ENCODE results near the gene GLIS2. TPM values are rescaled to one million over a fixed set of nuclear protein-coding genes. Genes with fewer than 3 reads are reported as not detected.

GLIS2 gene
- total RNA-seq = 0.99 and 1.8 TPM in 2 replicates

DNA sequence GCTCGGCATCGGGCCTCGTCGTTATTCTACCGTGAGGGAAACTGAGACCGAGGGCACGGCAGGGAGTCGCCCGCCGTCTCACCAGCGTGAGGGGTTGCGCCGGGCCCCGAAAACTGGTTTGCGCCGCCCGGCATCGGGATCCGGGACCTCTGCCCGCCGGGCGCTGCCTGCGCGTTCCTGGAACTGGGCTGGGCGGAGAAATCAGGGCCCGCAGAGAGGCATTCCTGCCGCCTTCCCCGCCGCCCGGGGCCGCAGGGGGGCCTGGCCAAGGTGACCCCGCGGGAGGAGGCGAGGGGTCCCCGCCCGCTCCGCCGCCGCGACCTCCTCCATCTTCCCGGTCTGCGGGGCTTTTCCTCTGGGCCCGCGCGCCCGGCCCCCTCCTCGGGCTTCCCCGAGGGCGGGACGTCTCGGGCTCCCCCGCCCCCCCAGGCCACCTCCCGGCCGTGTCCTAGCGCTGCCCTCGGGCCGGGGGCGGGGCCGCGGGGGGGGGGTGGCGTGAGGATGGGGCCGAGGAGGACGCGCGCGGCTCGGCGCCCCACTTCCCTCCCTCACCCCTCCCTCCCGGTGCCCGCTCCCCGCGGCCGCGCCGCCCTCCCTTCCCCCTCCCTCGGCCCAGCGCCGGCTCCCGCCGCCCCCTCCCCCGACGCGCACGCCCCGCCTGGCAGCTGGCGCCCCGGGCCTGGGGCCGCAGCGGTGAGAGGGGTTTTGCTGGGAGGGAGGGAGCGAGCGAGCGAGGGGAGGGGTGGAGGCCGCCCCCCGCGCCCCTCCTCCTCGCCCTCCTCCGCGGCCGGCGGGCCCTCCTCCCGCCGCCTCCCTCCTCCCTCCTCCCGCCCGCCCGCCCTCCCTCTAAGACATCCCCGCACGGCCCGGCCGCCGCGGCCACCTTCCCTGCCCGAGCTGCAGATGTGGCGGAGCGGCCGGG lies at the start of gene GLIS2:
GLIS2 (plus strand) TSS at position 882 of the 922 bp plus-strand sequence. CDS start 16,214 bp downstream, outside the sequence.

DNA sequence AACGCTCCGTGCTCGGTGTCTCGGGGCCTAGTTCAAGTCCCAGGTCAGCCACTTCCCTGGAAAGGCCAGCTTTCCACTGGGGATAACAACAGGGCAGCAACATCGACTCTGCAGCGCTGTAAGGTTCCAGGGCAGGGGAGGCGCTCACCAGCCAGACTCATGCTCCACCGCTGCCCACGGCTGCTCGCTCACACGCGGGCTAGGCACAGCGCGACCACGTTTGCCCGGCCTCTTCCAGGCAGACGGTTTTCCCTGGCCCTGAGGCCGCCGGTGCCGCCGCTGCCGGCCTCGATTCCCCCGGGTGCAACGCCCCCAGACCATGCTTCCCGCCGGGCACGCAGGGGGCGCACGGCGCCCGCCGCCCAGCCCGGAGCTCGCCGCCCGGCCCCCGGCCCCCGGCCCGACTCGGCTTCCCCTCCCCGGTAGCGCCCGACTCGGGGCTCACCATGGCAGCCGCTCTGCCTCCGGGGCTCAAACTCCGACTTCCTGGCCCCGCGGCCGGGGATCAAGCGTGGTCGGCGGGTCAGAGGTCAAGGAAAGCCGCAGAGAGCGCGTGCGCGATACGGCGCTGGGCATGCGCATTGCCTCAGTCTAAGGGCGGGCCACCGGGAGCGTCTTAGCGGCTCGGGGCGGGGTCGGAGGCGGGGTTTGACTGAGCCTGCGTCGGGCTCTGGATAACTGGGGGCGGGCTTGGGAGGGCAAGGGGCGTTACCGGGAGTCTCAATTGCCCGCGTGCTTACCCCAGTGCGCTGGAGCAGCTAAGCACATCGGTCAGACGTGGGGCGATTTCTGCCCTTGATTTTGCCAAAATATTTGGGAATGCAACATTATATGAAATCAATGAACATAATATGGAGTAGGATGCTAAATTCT lies 35.2 kb downstream of the GLIS2 start, which contains the start of gene PAM16:
PAM16 (minus strand) TSS at position 535 of the 873 bp plus-strand sequence; CDS start at position 448, 87 bp downstream.

DNA sequence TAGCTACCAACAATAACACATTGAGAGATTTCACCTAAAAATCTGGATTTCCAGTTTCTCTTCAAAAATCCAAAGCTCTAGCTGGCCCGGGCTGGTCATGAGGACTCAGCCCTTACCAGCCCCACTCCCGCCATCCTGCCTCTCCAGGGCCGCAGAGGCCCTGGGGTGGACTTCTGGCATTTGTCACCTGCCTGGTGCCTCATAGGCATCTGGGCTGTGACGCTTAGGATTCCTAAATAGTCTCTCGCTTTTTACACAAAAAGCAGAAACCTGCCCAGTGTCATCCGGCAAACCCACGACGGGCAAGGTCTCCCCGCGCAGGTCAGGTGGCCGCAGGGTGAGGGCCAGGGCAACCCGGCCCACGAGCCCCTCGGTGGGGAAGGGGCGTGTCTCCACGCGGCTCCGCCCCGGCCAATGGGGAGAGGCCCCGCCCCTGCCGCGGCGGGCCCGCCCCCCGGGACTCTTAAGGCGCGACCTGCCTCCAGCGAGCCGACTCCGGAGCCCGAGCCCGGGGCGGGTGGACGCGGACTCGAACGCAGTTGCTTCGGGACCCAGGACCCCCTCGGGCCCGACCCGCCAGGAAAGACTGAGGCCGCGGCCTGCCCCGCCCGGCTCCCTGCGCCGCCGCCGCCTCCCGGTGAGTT lies 55.6 kb downstream of the GLIS2 start, which contains the start of gene VASN:
VASN (plus strand) TSS at position 492 of the 644 bp plus-strand sequence. CDS start 9,030 bp downstream, outside the sequence.

Other genes with a start within 250 kb of the GLIS2 start
- 4.9 and 10.0 TPM in 2 replicates for gene ADCY9, start 199.6 kb upstream of the GLIS2 start, total RNA-seq
- under 0.01 TPM in 2 replicates for gene SRL, start 74.0 kb upstream of the GLIS2 start, total RNA-seq
- 6.3 and 8.9 TPM in 2 replicates for gene TFAP4, start 43.0 kb upstream of the GLIS2 start, total RNA-seq
- 31.5 and 34.1 TPM in 2 replicates for gene PAM16, start 35.3 kb downstream of the GLIS2 start, total RNA-seq
- 0.18 and 4.0 TPM in 2 replicates for gene VASN, start 55.8 kb downstream of the GLIS2 start, total RNA-seq
- 38.2 and 40.3 TPM in 2 replicates for gene CORO7, start 100.5 kb downstream of the GLIS2 start, total RNA-seq
- gene DNAJA3, start 109.8 kb downstream of the GLIS2 start, total RNA-seq = 43.5 and 53.1 TPM in 2 replicates
- gene NMRAL1, start 158.6 kb downstream of the GLIS2 start, total RNA-seq = 64.6 and 69.6 TPM in 2 replicates
- 113 and 193 TPM in 2 replicates for gene HMOX2, start 160.3 kb downstream of the GLIS2 start, total RNA-seq
- gene CDIP1, start 222.7 kb downstream of the GLIS2 start, total RNA-seq = 11.2 and 11.8 TPM in 2 replicates
- gene C16orf96, start 240.3 kb downstream of the GLIS2 start, total RNA-seq = not detected in 2 replicates

Data from endothelial cell of coronary artery (primary cell).